Motor neuron (in vitro differentiated cells): ENCODE data around the gene GSTM4. TPM values are rescaled to one million over a fixed set of nuclear protein-coding genes. Genes with fewer than 3 reads are reported as not detected.
"Not testable (repeated sequence)": the region's sequence is repeated elsewhere in the genome, so short reads cannot be mapped to it uniquely, and the experiment has no call there.

ENCODE experiments used
- ATAC-seq, 8 experiments: fragments of 200-7000 bp; cut with Tn5 transposase; replicated peaks in 6 of 8; 2 replicates each; pipeline ENCODE4 v1.8.0; 2021; ENCODE audit warnings: mild to moderate bottlenecking in 8 of 8, moderate library complexity in 8 of 8
- H3K27ac ChIP-seq, 2 donors: fragments of 250-450 bp; sonication (Bioruptor Pico); 2 replicates each; pipeline ENCODE4 v1.9.0; 2021; ENCODE audit warnings: antibody characterized with exemption in 2 of 2, mild to moderate bottlenecking in 2 of 2, moderate library complexity in 1 of 2
- H3K4me1 ChIP-seq, 2 donors: fragments of 250-450 bp; sonication (Bioruptor Pico); replicated peaks in 1 of 2; 2 replicates each; pipeline ENCODE4 v1.6.1; 2021; ENCODE audit warnings: antibody characterized with exemption in 2 of 2, mild to moderate bottlenecking in 2 of 2, moderate library complexity in 1 of 2
- H3K4me3 ChIP-seq, 5 donors: fragments of 250-450 bp; sonication (Bioruptor Pico); 2 replicates each; pipeline ENCODE4 v1.9.0; 2021; ENCODE audit warnings: antibody characterized with exemption in 5 of 5, mild to moderate bottlenecking in 5 of 5, moderate library complexity in 4 of 5
- WGBS, 10 experiments: fragments of 450-650 bp; shearing (Covaris generic); methylation state at CpG; one replicate each; pipeline ENCODE4 v1.0.0; 2022; 5-methylcytosine and 5-hydroxymethylcytosine counted together
- in situ Hi-C, 9 experiments: fragments of 400-800 bp; cut with MboI; loops; one replicate each; pipeline ENCODE4 v1.15.0; 2021; ENCODE audit warnings: low sequenced_read_pairs in 9 of 9, low pct_unique_long_range_greater_than_20kb in 2 of 9; ENCODE audit not compliant: unreplicated experiment in 9 of 9
- total RNA-seq, 8 experiments: library from RNA; unstranded; fragments of 300-600 nt; gene quantifications; 2 replicates each; pipeline versions ENCODE4 v1.2.3 to v1.2.4, GENCODE V29; 2022

The GSTM4 gene
- total RNA-seq, 8 experiments from 2014 or later: 6.5 to 46.1 (median 9.1) TPM

- in situ Hi-C loops, H3K4me1 ChIP-seq, ATAC-seq, H3K27ac ChIP-seq, H3K4me3 ChIP-seq: not testable (repeated sequence)
- whole genome bisulfite sequencing, 10 experiments: 83% methylated on average over 1 of the region's 1 CpG; no CpG with 5 or more reads in 9 of the 10 experiments
Observed at GRCh38 chr1:109685399-109685798, 29.5 kb downstream of the GSTM4 start.

- H3K4me1 ChIP-seq, in situ Hi-C loops, H3K4me3 ChIP-seq, ATAC-seq, H3K27ac ChIP-seq: not testable (repeated sequence)
- WGBS, 10 experiments: no CpG with 5 or more reads among the region's 4 CpGs
Observed at GRCh38 chr1:109685890-109686289, 30.0 kb downstream of the GSTM4 start.

GRCh38 chr1:109687109-109687508 is 31.2 kb downstream of the GSTM4 start:
- WGBS, 10 experiments: 7% methylated on average over 3 of the region's 11 CpGs; no CpG with 5 or more reads in 9 of the 10 experiments
- H3K4me1 ChIP-seq, H3K4me3 ChIP-seq, in situ Hi-C loops, H3K27ac ChIP-seq: not testable (repeated sequence)
- ATAC-seq: peak in 1 of 8 experiments; percentile 22

- peaks cover 0 to 2% of the 10 kb centered on the region in 2 donors for H3K4me1 ChIP-seq
- in situ Hi-C loops: no loop called here
- peak within 1 kb of the TSS in 3 of 5 donors; percentile 4 to 26 (median 22) for H3K4me3 ChIP-seq
- ATAC-seq: peak in 4 of 8 experiments; percentile 95 to 99 (median 98)
- WGBS, 10 experiments: 53 to 61% methylated on average over 3 to 7 of the region's 46 CpGs; no CpG with 5 or more reads in 8 of the 10 experiments
- no peak within 1 kb of the TSS for H3K27ac ChIP-seq
Observed at GRCh38 chr1:109687641-109688499, 32.0 kb downstream of the GSTM4 start, which contains the start of gene GSTM1. Gene GSTM1 (plus strand): TSS chr1:109687817. CDS start chr1:109687874, 57 bp downstream.

GRCh38 chr1:109689844-109690405 is 34.0 kb downstream of the GSTM4 start:
- peaks cover 0 to 2% of the 10 kb centered on the region in 2 donors for H3K4me1 ChIP-seq
- no peak for ATAC-seq
- in situ Hi-C loops: no loop called here
- WGBS, 10 experiments: 91 to 97% methylated on average over 4 to 5 of the region's 6 CpGs; no CpG with 5 or more reads in 8 of the 10 experiments
- H3K27ac ChIP-seq: no peak overlapping the region
- H3K4me3 ChIP-seq: no peak overlapping the region

GRCh38 chr1:109691759-109692158 is 35.9 kb downstream of the GSTM4 start:
- in situ Hi-C loops: no loop called here
- no peak overlapping the region for H3K4me3 ChIP-seq
- 85 to 100% methylated on average over 1 to 3 of the region's 6 CpGs; no CpG with 5 or more reads in 8 of the 10 experiments for WGBS, 10 experiments
- ATAC-seq: no peak
- peaks cover 0 to 2% of the 10 kb centered on the region in 2 donors for H3K4me1 ChIP-seq
- H3K27ac ChIP-seq: no peak overlapping the region

GRCh38 chr1:109694400-109694799 is 38.5 kb downstream of the GSTM4 start:
- H3K4me3 ChIP-seq, H3K4me1 ChIP-seq, H3K27ac ChIP-seq, in situ Hi-C loops, ATAC-seq: not testable (repeated sequence)
- 80 to 89% (median 83%) methylated on average over 1 to 3 of the region's 5 CpGs; no CpG with 5 or more reads in 7 of the 10 experiments for WGBS, 10 experiments

GRCh38 chr1:109695138-109695537 is 39.2 kb downstream of the GSTM4 start:
- WGBS, 10 experiments: 53 to 87% (median 71%) methylated on average over 1 to 3 of the region's 3 CpGs; no CpG with 5 or more reads in 6 of the 10 experiments
- H3K4me3 ChIP-seq, H3K4me1 ChIP-seq, in situ Hi-C loops, ATAC-seq, H3K27ac ChIP-seq: not testable (repeated sequence)

GRCh38 chr1:109697066-109697465 is 41.2 kb downstream of the GSTM4 start:
- Histone ChIP-seq H3K4me1 (no peaks in the 10 kb centered on the region), H3K4me3 (no peak overlapping the region), H3K27ac (no peak overlapping the region)
- WGBS, 10 experiments: 89 to 100% (median 95%) methylated on average over 3 to 4 of the region's 4 CpGs; no CpG with 5 or more reads in 6 of the 10 experiments
- ATAC-seq: no peak
- in situ Hi-C loops: no loop called here

- H3K4me3 ChIP-seq, H3K4me1 ChIP-seq, ATAC-seq, in situ Hi-C loops, H3K27ac ChIP-seq: not testable (repeated sequence)
- WGBS, 10 experiments: 40 to 100% (median 95%) methylated on average over 1 to 4 of the region's 4 CpGs; no CpG with 5 or more reads in 6 of the 10 experiments
Observed at GRCh38 chr1:109697861-109698260, 42.0 kb downstream of the GSTM4 start.

GRCh38 chr1:109702940-109703339 is 47.0 kb downstream of the GSTM4 start:
- H3K4me3 ChIP-seq, H3K27ac ChIP-seq, in situ Hi-C loops, ATAC-seq, H3K4me1 ChIP-seq: not testable (repeated sequence)
- WGBS, 10 experiments: 83 to 100% (median 100%) methylated on average over 1 to 3 of the region's 3 CpGs; no CpG with 5 or more reads in 3 of the 10 experiments

- Histone ChIP-seq H3K4me3 (no peak overlapping the region), H3K27ac (no peak overlapping the region), H3K4me1 (no peaks in the 10 kb centered on the region)
- in situ Hi-C loops: no loop called here
- ATAC-seq: no peak
- WGBS, 10 experiments: 17 to 93% (median 73%) methylated on average over 1 to 8 of the region's 8 CpGs; no CpG with 5 or more reads in 1 of the 10 experiments
Observed at GRCh38 chr1:109704173-109704572, 48.3 kb downstream of the GSTM4 start.

- H3K27ac ChIP-seq: no peak overlapping the region
- H3K4me1 ChIP-seq: no peaks in the 10 kb centered on the region
- WGBS, 10 experiments: 8 to 93% (median 68%) methylated on average over 1 to 4 of the region's 4 CpGs
- no peak overlapping the region for H3K4me3 ChIP-seq
- in situ Hi-C loops: no loop called here
- ATAC-seq: no peak
Observed at GRCh38 chr1:109705411-109705810, 49.5 kb downstream of the GSTM4 start.
